Measurements from ENCODE around the gene BSG.

GRCh38 chr19:596263-596655, 23.9 kb downstream of the BSG start:
- TF ChIP-seq, protein P1, sequence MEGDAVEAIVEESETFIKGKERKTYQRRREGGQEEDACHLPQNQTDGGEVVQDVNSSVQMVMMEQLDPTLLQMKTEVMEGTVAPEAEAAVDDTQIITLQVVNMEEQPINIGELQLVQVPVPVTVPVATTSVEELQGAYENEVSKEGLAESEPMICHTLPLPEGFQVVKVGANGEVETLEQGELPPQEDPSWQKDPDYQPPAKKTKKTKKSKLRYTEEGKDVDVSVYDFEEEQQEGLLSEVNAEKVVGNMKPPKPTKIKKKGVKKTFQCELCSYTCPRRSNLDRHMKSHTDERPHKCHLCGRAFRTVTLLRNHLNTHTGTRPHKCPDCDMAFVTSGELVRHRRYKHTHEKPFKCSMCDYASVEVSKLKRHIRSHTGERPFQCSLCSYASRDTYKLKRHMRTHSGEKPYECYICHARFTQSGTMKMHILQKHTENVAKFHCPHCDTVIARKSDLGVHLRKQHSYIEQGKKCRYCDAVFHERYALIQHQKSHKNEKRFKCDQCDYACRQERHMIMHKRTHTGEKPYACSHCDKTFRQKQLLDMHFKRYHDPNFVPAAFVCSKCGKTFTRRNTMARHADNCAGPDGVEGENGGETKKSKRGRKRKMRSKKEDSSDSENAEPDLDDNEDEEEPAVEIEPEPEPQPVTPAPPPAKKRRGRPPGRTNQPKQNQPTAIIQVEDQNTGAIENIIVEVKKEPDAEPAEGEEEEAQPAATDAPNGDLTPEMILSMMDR (IDR thresholded peaks at IDR 0.05; ENCODE audit: low read depth, low read length), result no peak
- no peak for TF ChIP-seq EZH2phosphoT487 (IDR thresholded peaks at IDR 0.05; ENCODE audit: low read depth)

Data from OCI-LY3 (cell line).